Effector memory CD4-positive, alpha-beta T cell (primary cell): ENCODE data around the gene HSD17B1.

ENCODE experiments used
- DNase-seq, 3 donors: peaks; one replicate each; pipeline ENCODE4 v3.0.0-alpha.2; 2020
- H3K27ac ChIP-seq: 2 replicates; pipeline ENCODE4 v1.7.0; 2013; ENCODE audit warnings: mild to moderate bottlenecking, low read length, moderate library complexity; ENCODE audit not compliant: insufficient read depth, poor library complexity, severe bottlenecking
- H3K27me3 ChIP-seq: replicated peaks from 2 replicates; pipeline ENCODE4 v1.7.0; 2013; ENCODE audit warnings: mild to moderate bottlenecking, low read length; ENCODE audit not compliant: insufficient read depth, control insufficient read depth, poor library complexity, severe bottlenecking
- H3K36me3 ChIP-seq: 2 replicates; pipeline ENCODE4 v1.7.0; 2013; ENCODE audit warnings: mild to moderate bottlenecking, low read length, moderate library complexity; ENCODE audit not compliant: control insufficient read depth, insufficient read depth
- H3K4me1 ChIP-seq: 2 replicates; pipeline ENCODE4 v1.7.0; 2013; ENCODE audit warnings: low read length, mild to moderate bottlenecking; ENCODE audit not compliant: control insufficient read depth, insufficient read depth, poor library complexity, severe bottlenecking
- H3K4me3 ChIP-seq: 2 replicates; pipeline ENCODE4 v1.7.0; 2013; ENCODE audit warnings: low read length, low read depth, mild to moderate bottlenecking; ENCODE audit not compliant: insufficient read depth, poor library complexity, severe bottlenecking
- H3K9me3 ChIP-seq: 2 replicates; pipeline ENCODE4 v1.7.0; 2013; ENCODE audit warnings: mild to moderate bottlenecking, low read length, moderate library complexity; ENCODE audit not compliant: control insufficient read depth

Gene HSD17B1

DNA sequence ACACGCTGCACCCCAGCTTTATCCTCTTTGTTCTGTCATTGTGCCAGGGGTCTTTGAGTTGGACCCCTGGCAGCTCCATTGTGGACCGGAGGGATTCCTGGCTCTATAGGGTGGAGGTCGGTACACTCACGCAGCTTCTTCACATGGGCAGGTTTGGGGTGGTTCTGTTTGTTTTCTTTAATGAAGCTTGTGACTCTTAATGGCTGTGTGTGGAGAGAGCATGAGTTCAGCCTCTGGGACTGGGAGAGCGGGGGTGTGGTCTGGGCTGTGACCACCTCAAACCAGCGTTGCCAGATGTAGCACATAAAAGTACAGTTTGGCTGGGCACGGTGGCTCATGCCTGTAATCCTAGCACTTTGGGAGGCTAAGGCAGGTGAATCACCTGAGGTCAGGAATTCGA lies 37.9 kb upstream of the HSD17B1 start:
- Histone ChIP-seq H3K27ac (no peak overlapping the region), H3K4me1 (no peaks in the 10 kb centered on the region), H3K9me3 (no peaks in the 10 kb centered on the region), H3K27me3 (no peaks in the 10 kb centered on the region), H3K36me3 (peaks cover 6% of the 10 kb centered on the region), H3K4me3 (no peak overlapping the region)
- no peak for DNase-seq

DNA sequence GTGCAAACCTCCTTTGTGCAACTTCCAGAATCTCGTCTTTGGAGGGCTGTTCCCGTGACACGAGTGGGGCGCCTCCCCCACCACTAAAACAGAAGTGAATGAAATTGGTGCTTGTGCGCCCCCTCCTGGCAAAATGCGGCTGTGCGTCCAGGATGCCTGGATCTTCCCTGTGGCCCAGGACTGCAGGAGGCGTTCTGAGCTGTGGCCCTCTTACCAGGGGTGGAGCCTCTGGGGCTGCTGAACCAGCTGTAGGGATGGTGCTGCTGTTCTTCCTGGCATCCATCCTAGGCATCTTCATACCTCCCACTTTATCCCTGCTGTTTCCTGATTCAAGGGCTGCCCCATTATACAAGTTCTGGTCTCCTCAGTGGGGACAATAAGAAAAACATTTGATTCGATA lies 35.2 kb upstream of the HSD17B1 start:
- H3K4me3 ChIP-seq, result no peak overlapping the region
- no peaks in the 10 kb centered on the region for H3K27me3 ChIP-seq
- H3K36me3 ChIP-seq, result peaks cover 6% of the 10 kb centered on the region
- no peaks in the 10 kb centered on the region for H3K4me1 ChIP-seq
- peak; percentile 60 to 73 (median 64) for DNase-seq
- no peaks in the 10 kb centered on the region for H3K9me3 ChIP-seq
- H3K27ac ChIP-seq, result no peak overlapping the region

DNA sequence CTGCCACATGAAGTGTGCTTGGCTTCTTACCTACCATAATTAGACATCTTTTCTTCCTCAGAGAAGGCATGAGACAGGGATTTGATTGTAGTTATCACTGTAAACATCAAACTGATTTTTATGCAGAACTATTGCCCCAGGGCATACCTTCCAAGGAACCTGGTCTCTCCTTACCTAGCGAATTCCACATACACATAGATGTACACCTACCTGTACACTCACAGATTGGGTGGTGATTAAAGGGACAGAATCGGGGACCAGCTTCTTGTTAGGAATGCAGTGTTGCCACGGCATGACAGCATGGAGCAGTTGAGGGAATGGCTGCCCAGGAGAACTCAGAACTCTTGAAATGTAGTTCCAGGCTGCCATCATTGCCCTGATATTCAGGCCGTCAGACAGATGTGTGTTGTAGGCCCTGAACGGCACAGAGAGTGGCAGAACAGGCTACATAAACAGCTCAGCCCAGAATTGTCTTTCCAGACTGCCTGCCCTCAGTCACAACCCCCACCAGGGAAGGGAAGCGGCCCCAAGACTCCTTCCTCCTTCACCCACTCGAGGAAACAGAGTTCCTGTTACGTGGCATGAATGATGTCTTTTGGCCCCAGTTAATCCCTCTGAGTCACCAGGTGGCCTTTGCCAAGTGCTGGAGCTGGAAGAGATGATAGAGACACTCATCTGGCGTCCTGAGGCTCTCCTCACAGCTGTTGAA lies 34.5 kb upstream of the HSD17B1 start:
- peaks cover 6% of the 10 kb centered on the region for H3K36me3 ChIP-seq
- no peak for DNase-seq
- H3K4me1 ChIP-seq, result no peaks in the 10 kb centered on the region
- no peaks in the 10 kb centered on the region for H3K9me3 ChIP-seq
- no peak overlapping the region for H3K4me3 ChIP-seq
- no peaks in the 10 kb centered on the region for H3K27me3 ChIP-seq
- H3K27ac ChIP-seq, result no peak overlapping the region

DNA sequence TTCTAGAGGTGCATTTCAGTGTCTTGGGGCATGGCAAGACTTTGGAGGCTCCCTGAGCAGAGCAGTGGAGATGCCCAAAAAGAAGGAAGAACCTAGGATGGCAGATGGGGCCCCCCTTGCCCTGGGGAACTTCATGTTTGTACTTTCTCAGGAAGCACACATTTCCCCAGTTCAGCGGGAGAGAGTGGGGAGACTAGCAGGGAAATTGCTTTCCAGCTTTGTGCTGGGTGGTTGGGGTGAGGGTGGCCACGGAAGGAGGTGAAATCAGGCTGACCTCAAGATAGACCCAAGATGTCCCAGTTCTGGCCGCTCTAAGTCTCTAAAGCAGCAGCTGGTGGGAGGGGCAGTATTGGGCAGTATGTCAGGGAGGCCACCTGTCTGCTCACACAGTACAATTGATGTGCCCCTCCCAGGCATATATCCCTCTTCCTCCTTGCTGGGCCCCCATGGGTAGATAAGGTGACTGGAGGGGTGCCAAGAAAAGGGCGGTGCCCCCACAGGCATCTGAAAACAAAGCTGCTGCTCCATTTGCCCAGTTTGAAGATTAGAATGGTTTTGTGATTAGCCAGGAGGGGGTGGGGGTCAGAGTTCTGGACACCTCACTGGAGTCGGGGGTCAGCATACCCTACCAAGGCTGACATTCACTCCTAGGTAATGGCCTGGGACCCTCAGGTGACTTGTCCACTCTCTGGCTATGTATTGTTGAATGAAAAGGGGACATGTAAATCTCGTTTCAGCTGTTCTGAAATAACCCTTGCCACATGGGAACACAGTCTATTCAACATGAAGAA lies 33.8 kb upstream of the HSD17B1 start:
- no peak for DNase-seq
- Histone ChIP-seq H3K4me1 (no peaks in the 10 kb centered on the region), H3K27ac (no peak overlapping the region), H3K27me3 (no peaks in the 10 kb centered on the region), H3K4me3 (no peak overlapping the region), H3K36me3 (peaks cover 2% of the 10 kb centered on the region), H3K9me3 (no peaks in the 10 kb centered on the region)

DNA sequence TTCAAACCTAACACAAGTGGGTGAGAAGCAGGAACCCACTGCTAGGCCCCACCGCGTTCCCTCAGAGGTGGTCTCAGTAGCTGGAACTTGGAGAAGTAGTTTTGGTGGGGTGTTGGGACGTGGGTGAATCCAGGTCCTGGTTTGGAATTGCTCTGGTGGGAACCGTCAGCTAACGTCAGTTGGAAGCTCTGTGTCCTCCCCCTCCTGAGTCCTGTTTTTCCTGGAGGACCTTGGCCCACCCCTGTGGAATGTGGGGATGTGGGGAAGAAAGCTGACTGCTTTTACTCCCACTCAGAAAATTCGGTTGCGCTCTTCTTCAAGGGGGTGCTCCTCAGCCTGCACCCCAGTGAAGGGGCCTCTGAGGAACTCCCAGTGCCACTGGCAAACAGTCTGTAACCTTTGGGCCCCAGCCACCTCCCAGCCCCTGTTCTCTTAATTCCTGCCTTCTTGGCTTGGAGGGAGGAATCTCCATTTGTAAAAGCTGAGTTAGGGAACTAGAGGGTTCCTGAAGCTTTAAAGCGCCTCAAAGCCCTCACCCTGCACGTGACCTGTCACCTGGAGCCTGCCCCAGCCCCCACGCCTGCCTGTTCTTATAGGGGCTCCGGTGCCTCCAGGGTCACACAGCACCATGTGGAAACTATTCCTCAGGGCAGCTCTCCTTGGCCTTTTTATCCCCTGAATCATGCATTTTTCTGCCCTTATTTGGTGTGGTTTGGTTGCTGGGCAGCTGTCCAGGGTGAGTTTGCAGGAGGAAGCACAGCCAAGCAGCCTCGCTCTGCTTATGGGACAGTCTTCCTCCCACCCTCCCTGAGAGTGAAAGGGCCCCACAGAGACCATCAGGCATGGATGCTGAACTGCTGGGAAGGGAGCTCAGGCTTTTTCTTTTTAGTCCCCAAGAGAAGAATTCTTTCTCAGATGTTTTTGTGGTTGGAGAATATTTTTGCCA lies 32.9 kb upstream of the HSD17B1 start:
- Histone ChIP-seq H3K27ac (no peak overlapping the region), H3K4me3 (no peak overlapping the region), H3K36me3 (no peaks in the 10 kb centered on the region), H3K4me1 (no peaks in the 10 kb centered on the region), H3K27me3 (no peaks in the 10 kb centered on the region), H3K9me3 (no peaks in the 10 kb centered on the region)
- DNase-seq, result no peak

DNA sequence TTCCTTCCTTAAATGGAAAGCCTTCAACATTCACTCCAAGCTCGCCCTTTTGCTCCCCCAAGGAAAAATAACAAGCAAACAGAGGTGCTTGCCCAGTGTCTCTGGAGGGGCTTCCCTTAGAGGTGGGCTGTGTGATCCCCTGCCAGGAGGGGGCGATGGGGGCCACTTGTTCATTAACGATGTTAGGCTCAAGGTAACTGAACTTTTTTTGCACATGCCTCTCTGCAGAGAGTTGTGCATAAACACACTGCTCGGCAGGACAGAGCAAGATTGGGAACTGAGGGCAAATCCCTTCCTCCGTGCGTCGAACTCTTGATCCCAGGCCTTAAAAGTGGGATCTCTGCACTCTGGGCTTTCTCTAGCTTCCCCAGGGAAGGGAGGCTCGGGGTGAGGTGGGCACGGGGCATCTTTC lies 32.2 kb upstream of the HSD17B1 start:
- no peak for DNase-seq
- Histone ChIP-seq H3K27me3 (no peaks in the 10 kb centered on the region), H3K4me3 (no peak overlapping the region), H3K36me3 (no peaks in the 10 kb centered on the region), H3K9me3 (no peaks in the 10 kb centered on the region), H3K4me1 (no peaks in the 10 kb centered on the region), H3K27ac (no peak overlapping the region)

DNA sequence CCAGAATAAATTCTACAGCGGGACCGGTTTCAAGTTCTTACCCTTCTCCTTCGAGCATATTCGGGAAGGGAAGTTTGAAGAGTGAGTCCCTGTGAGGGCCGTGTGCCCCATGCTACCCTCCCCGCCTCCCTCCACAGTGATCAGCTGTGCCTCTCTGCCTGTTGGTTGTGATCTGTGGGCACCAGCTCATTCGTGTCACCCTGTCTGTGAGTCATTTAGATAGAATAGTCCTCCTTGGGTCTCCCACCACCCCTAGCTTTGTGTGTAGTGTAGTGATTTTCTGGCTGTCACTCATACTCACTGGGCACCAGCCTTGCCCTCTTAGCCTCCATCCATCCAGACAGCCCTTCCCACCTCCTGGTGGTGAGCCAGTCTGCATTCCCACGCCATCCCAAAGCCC lies 31.7 kb upstream of the HSD17B1 start:
- no peaks in the 10 kb centered on the region for H3K36me3 ChIP-seq
- no peak for DNase-seq
- H3K27ac ChIP-seq, result no peak overlapping the region
- H3K4me1 ChIP-seq, result no peaks in the 10 kb centered on the region
- H3K27me3 ChIP-seq, result no peaks in the 10 kb centered on the region
- no peak overlapping the region for H3K4me3 ChIP-seq
- no peaks in the 10 kb centered on the region for H3K9me3 ChIP-seq

DNA sequence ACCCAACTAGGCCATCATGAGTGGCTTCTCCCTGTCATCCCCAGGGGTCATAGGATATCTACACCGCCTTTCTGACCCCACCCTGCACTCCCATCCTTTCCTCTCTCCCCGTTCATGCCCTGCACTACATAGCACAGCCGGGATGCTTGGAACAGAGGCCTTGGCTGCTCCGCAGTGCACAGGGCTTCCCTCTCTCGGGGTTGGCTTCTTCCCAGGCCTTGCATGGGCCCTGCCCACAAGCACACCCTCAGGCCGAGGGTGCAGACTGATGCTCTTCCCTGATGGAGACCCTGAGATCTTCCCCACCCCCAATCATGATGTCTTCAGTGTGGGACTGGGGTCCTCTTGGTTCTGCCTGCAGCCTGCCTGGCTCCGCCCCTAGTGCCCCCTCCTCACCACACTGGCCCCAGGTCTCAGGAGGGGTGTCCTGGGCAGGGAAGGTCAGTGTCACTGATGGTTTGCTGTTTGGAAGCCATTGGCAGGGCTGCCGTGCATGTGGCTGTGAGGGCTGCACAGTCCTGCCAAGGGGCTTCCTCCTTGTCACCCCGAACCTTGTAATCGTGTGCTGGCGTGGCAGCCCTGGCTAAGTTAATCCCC lies 31.0 kb upstream of the HSD17B1 start:
- no peak overlapping the region for H3K27ac ChIP-seq
- H3K9me3 ChIP-seq, result no peaks in the 10 kb centered on the region
- no peaks in the 10 kb centered on the region for H3K27me3 ChIP-seq
- no peaks in the 10 kb centered on the region for H3K36me3 ChIP-seq
- no peak overlapping the region for H3K4me3 ChIP-seq
- no peak for DNase-seq
- H3K4me1 ChIP-seq, result no peaks in the 10 kb centered on the region

DNA sequence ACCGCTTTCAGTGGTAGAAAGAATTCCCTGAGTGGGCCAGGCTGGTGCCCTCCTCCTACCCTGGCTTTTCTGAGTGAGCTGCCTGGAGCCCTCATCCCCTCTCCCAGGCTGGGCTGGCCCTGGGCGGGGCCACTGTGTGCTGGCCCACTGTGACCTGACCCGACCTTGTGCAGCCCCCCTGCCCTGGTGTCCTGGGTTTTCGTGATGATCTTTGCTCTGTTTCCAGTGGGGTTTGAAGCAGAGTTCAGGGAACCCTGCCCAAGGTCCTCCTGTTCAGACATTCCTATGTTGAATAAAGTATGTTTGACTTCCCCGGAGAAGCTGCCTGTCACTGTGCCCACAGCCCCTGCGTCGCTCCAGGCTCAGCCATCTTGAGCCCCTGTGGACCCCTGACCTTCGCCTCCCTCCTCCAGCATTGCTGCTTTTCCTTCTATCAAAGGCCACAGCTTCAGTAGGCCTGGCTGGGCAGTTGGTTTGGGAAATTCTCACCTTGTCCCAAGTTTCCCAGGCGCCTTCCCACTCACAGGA lies 30.4 kb upstream of the HSD17B1 start:
- Histone ChIP-seq H3K4me3 (no peak overlapping the region), H3K27ac (no peak overlapping the region), H3K9me3 (no peaks in the 10 kb centered on the region), H3K27me3 (no peaks in the 10 kb centered on the region), H3K4me1 (no peaks in the 10 kb centered on the region), H3K36me3 (no peaks in the 10 kb centered on the region)
- no peak for DNase-seq
